DND-41 (cell line): Measurements from ENCODE around the gene EXOSC1.

ENCODE experiments used
- ATAC-seq: fragments of 200-7000 bp; cut with Tn5 transposase; 3 replicates; pipeline ENCODE4 v1.9.1; 2021; ENCODE audit warnings: low read depth; ENCODE audit not compliant: insufficient read depth
- DNase-seq: peaks from one replicate; pipeline ENCODE4 v3.0.0-alpha.2; 2020
- H2AFZ ChIP-seq: 2 replicates; pipeline ENCODE4 v1.6.0; 2012; ENCODE audit warnings: low read depth, low read length
- H3K27ac ChIP-seq: 2 replicates; pipeline ENCODE4 v1.5.1; 2012; ENCODE audit warnings: low read length, inconsistent platforms
- H3K27me3 ChIP-seq: fragments of 200-600 bp; sonication (generic); 2 replicates; pipeline ENCODE4 v1.6.0; 2012; ENCODE audit warnings: low read length, mild to moderate bottlenecking, inconsistent platforms; ENCODE audit not compliant: insufficient read depth, poor library complexity
- H3K36me3 ChIP-seq: 2 replicates; pipeline ENCODE4 v1.5.1; 2012; ENCODE audit warnings: low read length, inconsistent platforms; ENCODE audit not compliant: insufficient read depth
- H3K4me1 ChIP-seq: 2 replicates; pipeline ENCODE4 v1.5.1; 2012; ENCODE audit warnings: mild to moderate bottlenecking, low read length; ENCODE audit not compliant: insufficient read depth
- H3K4me2 ChIP-seq: 2 replicates; pipeline ENCODE4 v1.6.0; 2012; ENCODE audit warnings: mild to moderate bottlenecking, moderate library complexity, low read length, inconsistent platforms; ENCODE audit not compliant: insufficient read depth
- H3K4me3 ChIP-seq, 2 experiments: fragments of 200-600 bp in 1 of 2; shearing (Covaris generic) in 1 of 2; 2 replicates each; pipeline ENCODE4 v1.5.1; 2012 to 2016; ENCODE audit warnings: inconsistent platforms in 2 of 2, low read length in 2 of 2, mild to moderate bottlenecking in 2 of 2, low read depth in 1 of 2, moderate library complexity in 1 of 2
- H3K79me2 ChIP-seq: 2 replicates; pipeline ENCODE4 v1.6.0; 2012; ENCODE audit warnings: low read length, inconsistent platforms; ENCODE audit not compliant: insufficient read depth
- H3K9ac ChIP-seq: 2 replicates; pipeline ENCODE4 v1.6.0; 2012; ENCODE audit warnings: low read depth, mild to moderate bottlenecking, inconsistent platforms, low read length, moderate library complexity
- H3K9me3 ChIP-seq: 2 replicates; pipeline ENCODE4 v1.5.1; 2012; ENCODE audit warnings: low read length, moderate library complexity, mild to moderate bottlenecking, inconsistent platforms; ENCODE audit not compliant: insufficient read depth, severe bottlenecking
- H4K20me1 ChIP-seq: 2 replicates; pipeline ENCODE4 v1.6.0; 2012; ENCODE audit warnings: low read length; ENCODE audit not compliant: insufficient read depth
- CTCF ChIP-seq: IDR thresholded peaks from 2 replicates; pipeline ENCODE4 v1.5.1; 2012; ENCODE audit warnings: borderline replicate concordance, low read length, moderate library complexity, mild to moderate bottlenecking; ENCODE audit not compliant: poor library complexity, severe bottlenecking; ENCODE audit errors: extremely low read depth
- EZH2 ChIP-seq: IDR thresholded peaks from 3 replicates; pipeline ENCODE4 v1.6.1; 2012; ENCODE audit warnings: borderline replicate concordance, low read depth, mild to moderate bottlenecking, moderate library complexity, low read length, inconsistent platforms; ENCODE audit not compliant: severe bottlenecking

The EXOSC1 gene

DNA sequence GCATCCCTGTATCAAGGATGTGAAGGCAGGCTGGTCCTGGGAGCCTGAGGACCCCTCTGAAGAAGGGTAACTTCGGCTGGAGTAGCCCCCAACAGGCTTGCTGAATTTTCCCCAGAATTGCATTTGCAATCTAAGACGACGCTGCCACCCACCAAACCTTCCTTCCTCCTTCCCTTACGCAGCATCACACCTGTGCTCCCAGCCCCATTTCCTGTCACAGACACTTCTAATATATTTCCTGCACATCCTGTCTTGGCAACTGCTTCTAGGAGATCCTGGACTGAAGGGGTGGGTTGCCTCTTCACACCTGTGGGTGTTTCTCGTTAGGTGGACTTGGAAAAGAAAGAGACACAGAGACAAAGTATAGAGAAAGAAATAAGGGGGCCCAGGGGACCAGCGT is 29.2 kb downstream of the EXOSC1 start:
- ATAC-seq (peak; percentile 55; the same call in 2 of the 3 replicates), DNase-seq (peak; percentile 28)
- no peak overlapping the region for H3K4me2 ChIP-seq
- H3K4me3 ChIP-seq: no peak overlapping the region
- no peaks in the 10 kb centered on the region for H3K27me3 ChIP-seq
- no peaks in the 10 kb centered on the region for H4K20me1 ChIP-seq
- H3K4me1 ChIP-seq: peaks cover 15% of the 10 kb centered on the region; the same call in 1 of the 2 replicates
- no peak overlapping the region for H2AFZ ChIP-seq
- H3K27ac ChIP-seq: no peak overlapping the region
- H3K79me2 ChIP-seq: no peaks in the 10 kb centered on the region
- TF ChIP-seq EZH2: no peak
- no peak for TF ChIP-seq CTCF
- H3K9ac ChIP-seq: no peak overlapping the region
- no peaks in the 10 kb centered on the region for H3K9me3 ChIP-seq
- H3K36me3 ChIP-seq: no peaks in the 10 kb centered on the region

- Histone ChIP-seq H3K4me3 (no peak overlapping the region), H3K4me2 (no peak overlapping the region), H3K9ac (no peak overlapping the region), H2AFZ (no peak overlapping the region), H4K20me1 (no peaks in the 10 kb centered on the region), H3K27ac (no peak overlapping the region), H3K4me1 (peaks cover 15% of the 10 kb centered on the region; the same call in 1 of the 2 replicates), H3K36me3 (no peaks in the 10 kb centered on the region), H3K27me3 (no peaks in the 10 kb centered on the region), H3K9me3 (no peaks in the 10 kb centered on the region), H3K79me2 (no peaks in the 10 kb centered on the region)
- TF ChIP-seq EZH2: no peak
- no peak for TF ChIP-seq CTCF
- DNase-seq (no peak), ATAC-seq (no peak)
Observed at GRCh38 chr10:97412891-97413304, 32.9 kb downstream of the EXOSC1 start.

- H2AFZ ChIP-seq: no peak overlapping the region
- no peak overlapping the region for H3K27ac ChIP-seq
- DNase-seq (no peak), ATAC-seq (no peak)
- H3K36me3 ChIP-seq: no peaks in the 10 kb centered on the region
- no peaks in the 10 kb centered on the region for H3K27me3 ChIP-seq
- no peaks in the 10 kb centered on the region for H4K20me1 ChIP-seq
- H3K79me2 ChIP-seq: no peaks in the 10 kb centered on the region
- H3K9ac ChIP-seq: no peak overlapping the region
- no peak for TF ChIP-seq CTCF
- TF ChIP-seq EZH2: no peak
- H3K4me3 ChIP-seq: no peak overlapping the region
- no peaks in the 10 kb centered on the region for H3K9me3 ChIP-seq
- no peak overlapping the region for H3K4me2 ChIP-seq
- peaks cover 15% of the 10 kb centered on the region; the same call in 1 of the 2 replicates for H3K4me1 ChIP-seq
Observed at GRCh38 chr10:97411406-97411805, 34.4 kb downstream of the EXOSC1 start.

DNA sequence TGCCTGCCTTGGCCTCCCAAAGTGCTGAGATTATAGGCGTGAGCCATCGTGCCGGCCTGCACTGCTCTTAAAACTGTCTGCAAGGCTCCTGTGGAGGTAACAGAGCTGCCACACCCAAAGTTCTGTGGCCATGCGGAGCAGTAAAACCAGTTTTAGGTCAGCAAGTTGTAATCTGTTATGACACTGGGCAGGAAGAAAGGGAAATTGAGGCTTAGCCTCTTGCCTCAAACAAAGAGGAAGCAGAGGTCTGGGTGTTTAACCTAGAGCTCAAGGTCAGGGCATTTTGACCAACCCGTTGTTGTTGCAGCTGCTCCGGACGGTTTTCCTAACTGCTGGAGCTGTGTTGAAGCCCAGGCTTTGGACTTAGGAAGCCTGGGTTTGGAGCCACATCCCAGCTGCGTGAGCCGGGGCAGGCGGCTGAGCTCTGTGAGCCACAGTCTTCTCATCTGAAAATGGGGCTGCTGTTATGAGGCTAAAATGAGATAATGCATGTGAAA is 37.3 kb downstream of the EXOSC1 start:
- Histone ChIP-seq H3K9me3 (no peaks in the 10 kb centered on the region), H2AFZ (no peak overlapping the region), H3K27ac (no peak overlapping the region), H3K9ac (no peak overlapping the region), H3K36me3 (no peaks in the 10 kb centered on the region), H3K79me2 (no peaks in the 10 kb centered on the region), H3K4me1 (0 out of 2 replicates have a peak, but pooled peaks cover 6% of the 10 kb centered on the region), H3K27me3 (no peaks in the 10 kb centered on the region), H4K20me1 (no peaks in the 10 kb centered on the region), H3K4me2 (no peak overlapping the region), H3K4me3 (no peak overlapping the region)
- no peak for DNase-seq
- TF ChIP-seq EZH2: no peak
- TF ChIP-seq CTCF: no peak
- no peak for ATAC-seq
